Left lobe of liver (tissue), 2 donors: Measurements from ENCODE around the gene ZNF830. TPM values are rescaled to one million over a fixed set of nuclear protein-coding genes. Genes with fewer than 3 reads are reported as not detected.
"Not testable (repeated sequence)": the region's sequence is repeated elsewhere in the genome, so short reads cannot be mapped to it uniquely, and the experiment has no call there.

Experiments
- ATAC-seq: fragments of 200-7000 bp; cut with Tn5 transposase; one replicate; pipeline ENCODE4 v1.9.1; 2020; ENCODE audit warnings: mild to moderate bottlenecking, moderate library complexity
- DNase-seq: peaks from one replicate; pipeline ENCODE4 v3.0.0-alpha.2; 2020; ENCODE audit warnings: low spot score
- total RNA-seq: library from RNA; stranded (reverse); gene quantifications from one replicate; pipeline ENCODE4 v1.2.1, GENCODE V29; 2021
- donor health status: DM: no; HTN: no; CAD: no; lungs with moderate emphysema.
- donor health status: DM: no; HTN: yes; CAD: no.

The ZNF830 gene
- total RNA-seq, 1 donor from 2014 or later, result 4.4 TPM

DNA sequence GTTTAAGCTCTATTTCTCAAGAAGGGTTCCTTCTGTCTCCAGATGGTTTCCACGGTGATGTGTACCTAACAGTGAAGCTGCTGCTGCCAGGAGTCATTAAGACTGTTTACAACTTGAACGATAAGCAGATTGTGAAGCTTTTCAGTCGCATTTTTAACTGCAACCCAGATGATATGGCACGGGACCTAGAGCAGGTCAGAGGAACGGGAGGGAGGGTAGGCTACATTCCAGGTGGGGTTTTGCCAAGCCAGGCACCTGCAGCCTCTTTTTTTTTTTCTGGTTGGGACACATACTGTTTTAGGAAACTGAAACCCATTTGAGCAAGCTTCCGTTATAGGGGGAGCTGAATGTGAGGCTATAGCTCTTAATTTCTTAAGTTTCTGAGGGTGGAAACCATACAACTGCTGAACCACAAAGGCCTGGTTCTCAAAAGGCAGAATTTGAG is 29.6 kb downstream of the ZNF830 start:
- DNase-seq, result no peak
- ATAC-seq, result no peak

DNA sequence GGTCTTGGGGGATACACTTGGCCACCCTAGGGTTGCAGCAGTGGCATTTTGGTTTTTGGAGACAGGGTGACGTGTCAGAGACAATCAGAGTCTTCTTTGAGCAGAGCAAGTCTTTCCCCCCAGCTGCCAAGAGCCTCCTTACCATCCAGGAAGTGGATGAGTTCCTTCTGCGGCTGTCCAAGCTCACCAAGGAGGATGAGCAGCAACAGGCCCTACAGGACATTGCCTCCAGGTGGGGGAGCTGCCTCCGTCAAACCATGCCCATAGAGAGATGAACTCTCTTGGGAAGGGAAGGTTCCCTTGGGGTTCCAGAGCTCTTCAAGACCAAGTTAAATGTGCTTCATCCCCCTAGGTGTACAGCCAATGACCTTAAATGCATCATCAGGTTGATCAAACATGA is 30.3 kb downstream of the ZNF830 start:
- ATAC-seq (no peak), DNase-seq (no peak)

DNA sequence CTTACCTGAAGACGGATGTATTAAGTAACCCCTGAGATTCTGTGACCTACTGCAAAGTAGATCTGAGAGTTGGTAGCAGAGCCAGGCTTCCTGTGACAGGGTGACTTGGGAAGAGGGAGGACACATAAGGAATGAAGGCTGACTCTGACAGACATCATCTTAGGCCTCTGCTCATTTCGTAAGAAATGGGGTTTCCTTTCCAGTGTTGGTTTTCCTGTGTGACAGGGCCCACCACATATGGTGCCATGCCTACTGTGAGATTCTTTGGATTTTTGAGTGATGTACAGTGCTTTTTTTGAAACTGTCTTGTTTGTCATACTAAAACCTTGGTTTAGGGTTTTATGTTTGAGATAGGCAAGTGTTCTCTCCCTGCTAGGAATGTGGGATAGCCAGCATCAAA is 31.7 kb downstream of the ZNF830 start:
- DNase-seq (no peak), ATAC-seq (no peak)

DNA sequence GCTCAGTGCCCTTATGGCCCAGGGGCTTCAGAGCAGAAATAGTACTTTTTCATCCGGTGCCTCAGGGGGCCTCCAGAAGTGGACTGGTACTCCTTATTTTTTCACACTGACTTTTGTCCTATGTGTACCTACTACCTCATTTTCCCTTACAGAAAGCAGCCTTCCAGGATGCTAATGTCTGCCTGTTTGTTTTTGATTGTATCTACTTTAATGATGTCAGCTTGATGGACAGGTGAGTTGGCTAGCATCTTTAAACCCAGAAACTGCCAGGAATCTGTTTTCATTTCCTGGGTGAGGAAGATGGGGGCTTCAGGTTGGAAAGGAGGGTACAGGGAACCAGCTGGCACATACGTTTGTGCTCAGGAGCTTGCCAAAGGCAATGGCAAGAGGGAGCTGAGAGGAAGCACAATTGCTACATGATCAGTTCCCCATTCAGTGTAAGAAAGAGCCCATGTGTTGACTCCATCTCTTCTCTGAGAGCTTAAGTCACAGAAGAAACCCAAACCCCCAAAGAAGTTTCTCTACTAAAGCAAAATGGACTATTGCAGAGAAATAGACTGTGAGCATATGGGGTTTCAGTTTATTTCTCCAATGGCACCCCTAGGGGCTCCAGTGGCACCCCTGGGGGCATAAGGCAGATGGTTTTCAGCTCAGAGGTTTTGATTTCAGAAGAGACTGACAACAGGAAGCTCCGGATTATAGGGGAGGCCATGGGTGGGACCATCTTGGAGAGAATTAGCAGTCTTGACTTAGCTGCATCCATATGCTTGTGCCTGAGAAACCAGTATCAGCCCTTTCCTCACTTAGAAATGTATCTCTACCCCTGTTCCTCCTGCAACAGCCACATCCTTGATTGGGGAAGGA is 35.3 kb downstream of the ZNF830 start:
- DNase-seq, result no peak

DNA sequence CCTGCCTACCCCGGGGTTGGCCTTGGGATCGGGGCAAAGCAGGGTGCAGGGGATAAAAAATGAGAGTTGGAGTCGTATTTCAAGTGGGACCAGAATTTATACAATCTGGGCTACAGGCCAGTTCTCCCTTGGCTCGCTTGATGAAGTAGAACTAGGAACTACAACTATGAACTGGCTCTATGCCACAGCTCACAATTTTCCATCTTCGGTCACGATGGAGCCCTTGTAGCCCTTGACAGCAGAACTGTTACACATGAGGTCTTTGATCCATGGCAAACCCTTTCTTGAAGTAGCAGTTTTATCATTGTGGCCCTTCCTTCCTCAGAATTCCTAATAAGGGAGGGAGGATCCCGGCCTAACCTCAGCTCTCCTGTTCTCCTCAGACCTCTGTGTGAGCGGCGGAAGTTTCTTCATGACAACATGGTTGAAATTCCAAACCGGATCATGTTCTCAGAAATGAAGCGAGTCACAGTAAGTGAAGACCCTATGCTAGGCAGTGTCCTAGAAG is 36.1 kb downstream of the ZNF830 start:
- peak; percentile 17 for ATAC-seq
- no peak for DNase-seq

More for the DNA sequence above, 35.3 kb downstream of the ZNF830 start:
- no peak for ATAC-seq

DNA sequence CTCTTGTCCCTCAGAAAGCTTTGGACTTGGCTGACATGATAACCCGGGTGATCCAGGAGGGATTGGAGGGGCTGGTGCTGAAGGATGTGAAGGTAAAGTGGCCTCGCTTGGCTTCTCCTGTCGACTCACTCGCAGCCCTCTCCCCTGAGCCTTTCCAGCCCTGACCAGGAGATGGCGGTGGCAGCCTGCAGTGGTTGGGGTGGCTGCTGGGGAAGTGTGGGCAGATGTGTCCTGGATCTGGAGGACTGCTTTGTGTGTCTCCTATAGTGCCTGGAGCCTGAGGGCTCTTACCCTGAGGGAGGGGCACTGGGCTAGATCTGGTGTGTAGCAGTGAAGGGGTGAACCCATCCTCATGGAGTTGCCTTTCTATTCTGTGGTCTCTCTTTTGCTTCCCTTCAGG is 36.9 kb downstream of the ZNF830 start:
- ATAC-seq (peak; percentile 95), DNase-seq (peak; percentile 78)

DNA sequence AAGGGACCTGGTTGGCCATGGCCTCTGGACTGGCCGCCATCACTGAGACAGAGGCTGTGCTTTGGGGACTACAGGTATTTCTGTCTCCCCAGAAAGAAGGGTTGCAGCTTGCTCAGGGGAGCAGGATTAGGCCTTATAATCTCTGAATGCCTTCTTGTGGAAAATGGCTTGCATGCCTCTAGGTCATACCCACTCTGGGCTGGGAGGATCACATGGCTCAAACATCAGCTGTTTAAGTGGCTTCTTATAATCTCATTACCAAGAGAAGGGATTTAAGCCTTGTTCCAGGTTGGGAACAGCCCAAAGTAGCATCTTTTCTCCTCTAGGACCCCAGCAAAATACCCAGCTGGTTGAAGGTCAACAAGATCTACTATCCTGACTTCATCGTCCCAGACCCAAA is 38.1 kb downstream of the ZNF830 start:
- DNase-seq (no peak), ATAC-seq (no peak)

DNA sequence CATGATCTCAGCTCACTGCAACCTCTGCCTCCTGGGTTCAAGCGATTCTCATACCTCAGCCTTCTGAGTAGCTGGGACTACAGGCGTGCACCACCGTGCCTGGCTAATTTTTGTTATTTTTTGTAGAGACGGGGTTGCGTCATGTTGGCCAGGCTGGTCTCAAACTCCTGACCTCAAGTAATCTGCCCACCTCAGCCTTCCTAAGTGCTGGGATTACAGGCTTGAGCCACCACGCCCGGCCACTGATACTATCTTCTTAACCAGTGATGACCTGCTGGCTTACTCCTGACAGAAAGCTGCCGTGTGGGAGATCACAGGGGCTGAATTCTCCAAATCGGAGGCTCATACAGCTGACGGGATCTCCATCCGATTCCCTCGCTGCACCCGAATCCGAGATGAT is 39.6 kb downstream of the ZNF830 start:
- not testable (repeated sequence) for DNase-seq, ATAC-seq

DNA sequence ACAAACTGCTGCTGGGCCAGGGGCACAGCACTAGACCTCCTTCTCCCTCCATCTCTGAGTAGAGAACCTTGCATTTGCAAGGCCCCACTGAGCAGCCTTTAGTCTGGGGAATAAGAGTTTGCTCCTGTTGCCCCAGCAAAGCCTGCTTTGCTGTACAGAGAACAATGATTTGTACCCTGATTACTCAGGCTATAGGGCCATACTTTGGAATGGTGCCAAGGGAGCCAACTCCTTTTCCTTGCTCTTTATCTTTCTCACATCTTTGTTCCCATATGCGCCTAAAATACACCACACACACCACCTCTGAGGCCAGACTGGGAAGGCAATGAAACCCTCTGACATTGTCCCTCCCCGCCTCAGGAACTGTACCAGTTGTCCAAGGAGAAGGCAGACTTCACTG is 40.2 kb downstream of the ZNF830 start:
- DNase-seq, result no peak

DNA sequence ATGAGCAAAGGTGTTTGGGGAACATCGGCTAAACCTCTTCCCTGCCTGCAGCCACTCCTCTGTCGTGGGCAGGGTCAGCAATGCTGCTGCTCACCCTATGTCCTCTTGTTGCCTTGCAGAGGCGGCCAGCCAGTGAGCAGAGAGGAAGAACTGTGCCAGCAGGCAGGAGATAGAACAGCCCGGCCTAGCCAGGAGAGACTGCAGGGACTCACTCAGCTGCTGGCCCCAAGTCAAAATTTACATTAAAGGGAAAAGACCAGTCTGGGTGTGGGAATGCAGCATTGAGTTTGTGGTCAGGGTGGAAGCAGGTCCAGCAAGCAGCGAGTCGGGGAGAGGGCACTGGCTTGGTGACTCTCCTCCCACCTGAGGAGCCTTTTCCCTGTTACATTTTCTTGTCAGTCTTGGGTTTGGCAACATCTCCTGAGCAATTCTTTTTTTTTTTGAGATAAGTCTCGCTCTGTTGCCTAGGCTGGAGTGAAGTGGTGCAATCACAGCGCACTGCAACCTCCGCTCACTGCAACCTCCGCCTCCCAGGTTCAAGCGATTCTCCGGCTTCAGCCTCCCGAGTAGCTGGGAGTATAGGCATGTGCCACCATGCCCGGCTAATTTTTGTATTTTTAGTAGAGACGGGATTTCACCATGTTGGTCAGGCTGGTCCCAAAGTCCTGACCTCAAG is 41.7 kb downstream of the ZNF830 start:
- no peak for DNase-seq
- ATAC-seq, result peak; percentile 57

More for the DNA sequence above, 40.2 kb downstream of the ZNF830 start:
- no peak for ATAC-seq

DNA sequence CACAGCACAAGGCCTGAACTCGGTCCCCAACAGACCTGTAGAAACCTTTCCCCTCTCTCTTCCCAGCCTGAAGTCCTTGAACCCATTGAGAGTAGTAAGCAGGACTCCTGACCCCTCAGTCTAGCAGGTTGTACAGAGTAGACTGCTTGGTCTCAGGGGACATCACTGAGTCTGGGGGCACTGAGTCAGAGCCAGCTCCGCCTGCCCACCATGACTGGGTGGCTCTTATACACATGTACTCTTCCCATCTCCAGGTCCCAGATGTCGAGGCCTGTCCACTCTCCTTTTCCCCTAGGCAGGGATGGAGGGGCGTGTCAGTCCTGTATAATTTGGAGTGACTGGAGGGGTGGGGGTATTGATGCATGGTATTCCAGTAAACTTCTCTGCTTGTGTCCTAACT is 42.4 kb downstream of the ZNF830 start:
- no peak for ATAC-seq

DNA sequence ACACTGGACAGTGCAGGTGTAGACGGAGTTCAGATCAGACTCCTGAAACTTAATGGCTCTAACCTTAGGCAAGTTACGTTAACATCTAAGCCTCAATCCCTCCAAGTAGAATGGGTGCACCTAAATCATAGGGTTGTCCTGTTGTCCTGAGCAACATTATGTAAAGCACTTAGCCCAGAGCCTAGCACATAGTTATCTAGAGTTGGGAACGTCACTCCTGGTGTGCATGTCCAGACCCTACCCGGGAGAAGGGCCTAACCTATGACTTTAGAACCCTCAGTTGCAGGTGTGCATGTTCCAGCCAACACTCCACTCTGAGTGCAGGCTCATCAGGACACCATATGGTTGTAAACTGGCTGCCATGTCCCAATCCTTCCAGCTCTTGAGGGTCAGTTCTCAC is 45.0 kb downstream of the ZNF830 start:
- ATAC-seq (no peak), DNase-seq (no peak)

More for the DNA sequence above, 42.4 kb downstream of the ZNF830 start:
- DNase-seq, result no peak

DNA sequence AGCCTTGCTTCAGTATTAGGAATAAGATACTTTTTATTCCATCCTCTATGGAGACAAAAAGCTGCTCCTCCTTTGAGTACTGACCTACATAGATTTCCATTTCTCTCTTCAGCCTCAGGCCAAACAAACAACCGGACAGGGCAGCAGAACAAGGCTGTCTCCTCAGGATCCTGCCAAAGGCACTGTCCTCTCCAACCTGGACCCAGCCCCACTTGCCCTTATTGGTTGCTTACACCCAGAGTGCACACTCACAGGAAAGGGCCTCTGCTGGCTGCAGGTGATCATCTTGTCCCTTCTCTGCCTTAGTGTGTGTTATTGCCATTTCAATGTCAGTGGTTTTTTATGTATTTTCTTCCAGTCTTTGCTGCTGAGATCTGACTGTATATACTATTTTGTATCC is 45.6 kb downstream of the ZNF830 start:
- DNase-seq (no peak), ATAC-seq (peak; percentile 51)

DNA sequence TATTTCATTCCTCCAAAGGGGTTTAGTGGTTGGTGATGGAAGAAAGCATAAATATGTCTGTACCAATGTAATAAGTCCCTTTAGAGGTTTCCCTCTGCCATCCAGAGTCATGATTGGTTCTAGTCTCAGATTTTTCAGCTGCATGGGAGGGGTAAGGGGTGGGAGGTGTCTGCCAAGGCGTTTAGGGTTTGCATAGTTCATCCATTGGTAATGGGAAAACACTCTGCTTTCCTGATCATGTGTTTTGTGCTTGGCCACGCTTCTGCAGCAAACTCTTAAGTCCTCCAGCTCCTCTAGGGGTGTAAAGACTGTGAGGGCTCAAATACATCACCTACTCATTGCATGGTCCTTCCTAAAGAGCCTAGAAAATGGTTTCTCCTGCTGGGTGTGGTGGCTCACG is 48.8 kb downstream of the ZNF830 start:
- ATAC-seq (no peak), DNase-seq (no peak)

DNA sequence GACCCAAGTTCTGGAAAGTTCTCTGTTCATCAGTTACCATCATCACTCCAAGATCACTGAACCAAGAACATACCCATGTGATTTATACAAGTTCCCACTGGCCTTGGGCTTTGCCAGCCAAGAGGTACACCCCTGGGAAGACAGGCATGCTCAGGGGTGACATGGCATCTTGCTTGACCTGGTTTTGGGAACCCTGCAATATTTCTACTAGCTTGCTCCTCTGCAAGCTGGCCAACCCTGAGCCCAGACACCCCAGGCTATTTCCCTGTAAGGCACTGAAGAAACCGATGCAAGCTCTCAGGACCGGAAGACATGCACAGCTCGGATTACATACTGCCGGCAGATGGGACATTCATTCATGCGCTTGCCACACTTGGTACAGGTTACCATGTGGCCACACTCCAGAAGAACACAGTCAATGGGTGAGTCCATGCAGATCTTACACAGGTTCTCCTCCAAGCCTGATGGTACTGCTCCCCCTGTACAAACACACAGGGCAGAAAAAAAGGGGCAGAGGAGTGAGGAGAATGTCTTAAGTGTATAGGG is 50.4 kb downstream of the ZNF830 start:
- no peak for DNase-seq
- ATAC-seq, result no peak

Other genes with a start within 250 kb of the ZNF830 start
- 2.1 TPM for gene CCT6B, start 80 bp upstream of the ZNF830 start, total RNA-seq
- gene LIG3, start 19.0 kb downstream of the ZNF830 start, total RNA-seq, result 16.3 TPM
- gene RFFL, start 102.2 kb downstream of the ZNF830 start, total RNA-seq, result 36.5 TPM
- 4.4 TPM for gene RAD51D, start 158.3 kb downstream of the ZNF830 start, total RNA-seq
- gene FNDC8, start 160.1 kb downstream of the ZNF830 start, total RNA-seq, result not detected
- gene NLE1, start 180.8 kb downstream of the ZNF830 start, total RNA-seq, result 6.8 TPM
- not detected for gene UNC45B, start 186.3 kb downstream of the ZNF830 start, total RNA-seq
- not detected for gene SLC35G3, start 232.9 kb downstream of the ZNF830 start, total RNA-seq